NOMO-1 (cell line): Measurements from ENCODE around the gene MYOZ2.

ENCODE experiments used
- DNase-seq, 2 experiments: peaks; one replicate each; lab custom pipeline; 2025; ENCODE audit not compliant: unreplicated experiment in 2 of 2; lab: John Stamatoyannopoulos, UW

Gene MYOZ2

DNA sequence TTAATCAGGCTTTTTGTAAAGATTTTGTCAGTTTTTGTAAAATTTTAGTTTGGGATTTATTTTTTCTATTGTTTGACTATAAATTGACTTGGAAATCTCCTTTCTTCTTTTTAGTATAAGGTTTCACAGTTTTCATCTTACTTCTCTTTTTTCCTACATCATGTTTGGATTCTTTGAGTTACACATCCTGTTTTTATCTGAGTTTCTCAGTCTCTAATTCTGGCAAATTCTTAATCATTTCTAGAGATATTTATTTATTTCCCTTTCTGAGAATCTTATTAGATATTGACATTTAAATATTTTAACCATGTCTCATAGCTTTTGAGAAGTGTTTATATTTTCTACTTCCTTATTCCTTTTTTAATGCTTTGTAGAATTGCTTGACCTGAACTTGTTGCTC lies 97.6 kb downstream of the MYOZ2 start:
- DNase-seq = peak in 1 of 2 experiments; percentile 44

- no peak for DNase-seq
These were observed 98.1 kb downstream of the MYOZ2 start for GRCh38 chr4:119233750-119234149.

DNA sequence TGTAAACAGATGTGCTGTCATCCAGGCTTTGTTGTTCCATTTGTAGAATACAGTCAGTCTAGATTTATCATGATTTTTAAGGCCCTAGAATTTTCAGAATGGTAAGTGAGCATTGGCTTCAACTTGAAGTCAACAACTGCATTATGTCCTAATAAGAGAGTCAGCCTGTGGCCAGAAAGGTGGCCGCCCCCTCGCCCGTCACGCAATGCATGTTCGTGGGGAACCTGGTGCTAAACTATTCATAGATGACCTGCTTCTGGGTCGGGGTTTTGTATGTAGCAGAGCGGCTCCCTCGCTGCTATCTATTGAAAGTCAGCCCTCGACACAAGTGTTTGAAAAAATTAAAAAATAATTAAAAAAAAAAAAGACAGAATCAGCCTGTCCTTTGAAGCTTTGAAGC lies 101.6 kb downstream of the MYOZ2 start:
- no peak for DNase-seq
